Stimulated activated naive CD8-positive, alpha-beta T cell treated with anti-CD3 and anti-CD28 coated beads, Interleukin-15, Interleukin-2, amounts not matched to agents 100 U/mL and 50 U/mL, for 24 hours (primary cell): ENCODE measurements around the gene ASTL.
"Not testable (repeated sequence)": the region's sequence is repeated elsewhere in the genome, so short reads cannot be mapped to it uniquely, and the experiment has no call there.

Experiments used
- ATAC-seq: fragments of 150-1000 bp; cut with Tn5 transposase; one replicate; pipeline ENCODE4 v1.10.0; 2021
- DNase-seq: peaks from one replicate; pipeline ENCODE4 v3.0.0; 2021

The ASTL gene

GRCh38 chr2:96138179-96139145, at the start of gene ASTL:
Gene ASTL, minus strand, starts transcription at chr2:96138502. Its CDS starts 66 bp downstream, at chr2:96138436.
- ATAC-seq (peak; percentile 58), DNase-seq (peak; percentile 75)

- no peak for ATAC-seq
- no peak for DNase-seq
Observed at GRCh38 chr2:96186562-96186961, 48.3 kb upstream of the ASTL start.

GRCh38 chr2:96185516-96185915, 47.2 kb upstream of the ASTL start:
- ATAC-seq (no peak), DNase-seq (no peak)

GRCh38 chr2:96184989-96185388, 46.7 kb upstream of the ASTL start:
- ATAC-seq (no peak), DNase-seq (no peak)

- ATAC-seq = no peak
- no peak for DNase-seq
Observed at GRCh38 chr2:96184188-96184587, 45.9 kb upstream of the ASTL start.

GRCh38 chr2:96181529-96181928, 43.2 kb upstream of the ASTL start:
- no peak for DNase-seq
- no peak for ATAC-seq

- DNase-seq (no peak), ATAC-seq (no peak)
Observed at GRCh38 chr2:96180521-96180920, 42.2 kb upstream of the ASTL start.

- ATAC-seq = no peak
- no peak for DNase-seq
Observed at GRCh38 chr2:96180002-96180401, 41.7 kb upstream of the ASTL start.

GRCh38 chr2:96176661-96177060, 38.4 kb upstream of the ASTL start:
- no peak for DNase-seq
- ATAC-seq = no peak

- ATAC-seq (no peak), DNase-seq (no peak)
Observed at GRCh38 chr2:96175951-96176350, 37.6 kb upstream of the ASTL start.

- ATAC-seq = peak; percentile 96
Observed at GRCh38 chr2:96174251-96175144, 36.2 kb upstream of the ASTL start.

GRCh38 chr2:96171831-96172230, 33.5 kb upstream of the ASTL start:
- DNase-seq = no peak
- ATAC-seq = no peak

More at GRCh38 chr2:96174251-96175144, 36.2 kb upstream of the ASTL start:
- DNase-seq = peak; percentile 90

- ATAC-seq = no peak
- no peak for DNase-seq
Observed at GRCh38 chr2:96170626-96171025, 32.3 kb upstream of the ASTL start.

GRCh38 chr2:96169868-96170507, 31.7 kb upstream of the ASTL start:
- no peak for ATAC-seq
- DNase-seq = no peak

- DNase-seq = no peak
- no peak for ATAC-seq
Observed at GRCh38 chr2:96167407-96168013, 29.2 kb upstream of the ASTL start.

GRCh38 chr2:96164459-96165184, 26.3 kb upstream of the ASTL start:
- peak; percentile 82 for ATAC-seq
- peak; percentile 81 for DNase-seq

- ATAC-seq (peak; percentile 72), DNase-seq (peak; percentile 91)
Observed at GRCh38 chr2:96163768-96164429, 25.6 kb upstream of the ASTL start.

- ATAC-seq = peak; percentile 3
- DNase-seq = no peak
Observed at GRCh38 chr2:96163415-96163767, 25.1 kb upstream of the ASTL start.

GRCh38 chr2:96161898-96162297, 23.6 kb upstream of the ASTL start:
- DNase-seq (no peak), ATAC-seq (no peak)

- not testable (repeated sequence) for DNase-seq, ATAC-seq
Observed at GRCh38 chr2:96160366-96160765, 22.1 kb upstream of the ASTL start.
